GM12864 (cell line): ENCODE data around the gene TPI1.
A peak's percentile ranks its signal among the peaks of the same experiment; 100 is the strongest.

ENCODE experiments used
- DNase-seq: peaks from one replicate; pipeline ENCODE4 v3.0.0-alpha.2; 2011; ENCODE audit warnings: low read depth
- H3K4me3 ChIP-seq: 2 replicates; pipeline ENCODE4 v1.5.1; 2011; ENCODE audit warnings: mild to moderate bottlenecking, low read depth, low read length, control low read depth
- TF ChIP-seq, protein P1 (sequence below): IDR thresholded peaks from 2 replicates; pipeline ENCODE4 v1.5.1; 2011; ENCODE audit warnings: low read depth, mild to moderate bottlenecking, moderate library complexity, low read length, control low read depth, inconsistent platforms; ENCODE audit errors: missing control alignments

TPI1 gene

DNA sequence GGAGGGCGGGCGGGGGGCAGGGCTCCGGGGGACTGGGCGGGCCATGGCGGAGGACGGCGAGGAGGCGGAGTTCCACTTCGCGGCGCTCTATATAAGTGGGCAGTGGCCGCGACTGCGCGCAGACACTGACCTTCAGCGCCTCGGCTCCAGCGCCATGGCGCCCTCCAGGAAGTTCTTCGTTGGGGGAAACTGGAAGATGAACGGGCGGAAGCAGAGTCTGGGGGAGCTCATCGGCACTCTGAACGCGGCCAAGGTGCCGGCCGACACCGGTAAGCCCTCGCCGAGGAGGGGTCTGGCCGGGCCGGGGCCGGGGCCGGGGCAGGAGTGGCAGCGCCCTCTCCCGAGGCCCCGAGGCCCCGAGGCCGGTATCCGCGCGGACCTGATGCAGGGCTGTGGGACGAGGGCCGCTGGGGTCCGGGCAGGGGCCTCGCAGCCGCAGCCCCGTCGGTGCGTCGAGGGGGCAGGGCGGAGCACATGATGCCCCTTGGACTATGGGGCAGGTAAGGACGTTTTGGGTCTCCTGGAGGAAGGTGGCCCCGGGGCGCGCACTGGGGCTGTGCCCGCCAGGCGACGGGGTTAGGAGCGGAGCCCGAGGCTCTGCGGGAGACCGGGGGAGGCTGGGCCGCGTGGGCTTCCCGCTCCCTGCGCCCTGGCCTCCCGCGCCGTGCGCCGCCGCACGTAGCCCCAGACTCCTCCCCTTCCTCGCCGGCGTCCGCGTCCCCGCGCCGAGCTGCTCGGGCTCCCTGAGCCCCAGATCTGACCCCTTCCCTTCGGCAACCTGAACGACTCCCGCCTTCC is at the start of gene TPI1:
TPI1 (plus strand) TSS at position 119 of the 798 bp plus-strand sequence; CDS start at position 155, 36 bp downstream.
- TF ChIP-seq, protein P1, sequence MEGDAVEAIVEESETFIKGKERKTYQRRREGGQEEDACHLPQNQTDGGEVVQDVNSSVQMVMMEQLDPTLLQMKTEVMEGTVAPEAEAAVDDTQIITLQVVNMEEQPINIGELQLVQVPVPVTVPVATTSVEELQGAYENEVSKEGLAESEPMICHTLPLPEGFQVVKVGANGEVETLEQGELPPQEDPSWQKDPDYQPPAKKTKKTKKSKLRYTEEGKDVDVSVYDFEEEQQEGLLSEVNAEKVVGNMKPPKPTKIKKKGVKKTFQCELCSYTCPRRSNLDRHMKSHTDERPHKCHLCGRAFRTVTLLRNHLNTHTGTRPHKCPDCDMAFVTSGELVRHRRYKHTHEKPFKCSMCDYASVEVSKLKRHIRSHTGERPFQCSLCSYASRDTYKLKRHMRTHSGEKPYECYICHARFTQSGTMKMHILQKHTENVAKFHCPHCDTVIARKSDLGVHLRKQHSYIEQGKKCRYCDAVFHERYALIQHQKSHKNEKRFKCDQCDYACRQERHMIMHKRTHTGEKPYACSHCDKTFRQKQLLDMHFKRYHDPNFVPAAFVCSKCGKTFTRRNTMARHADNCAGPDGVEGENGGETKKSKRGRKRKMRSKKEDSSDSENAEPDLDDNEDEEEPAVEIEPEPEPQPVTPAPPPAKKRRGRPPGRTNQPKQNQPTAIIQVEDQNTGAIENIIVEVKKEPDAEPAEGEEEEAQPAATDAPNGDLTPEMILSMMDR = no peak
- peak within 1 kb of the TSS; percentile 74 for H3K4me3 ChIP-seq
- no peak for DNase-seq

DNA sequence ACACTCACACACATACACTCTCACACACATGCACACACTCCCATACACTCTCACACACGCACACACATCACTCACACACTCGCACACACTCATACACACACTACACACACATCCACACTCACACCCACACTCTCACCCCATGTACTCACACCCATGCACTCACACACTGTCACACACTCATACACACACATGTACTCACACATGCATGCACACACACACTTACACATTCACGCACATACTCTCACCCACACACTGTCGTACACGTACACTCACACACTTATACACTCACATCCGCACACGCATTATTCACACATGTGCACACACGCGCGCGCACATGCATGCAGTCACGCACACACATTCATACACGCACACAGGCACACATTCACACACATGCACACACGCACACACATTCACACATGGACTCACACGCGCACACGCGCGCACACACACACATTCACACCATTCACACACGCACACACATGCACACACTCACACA is 49.6 kb upstream of the TPI1 start:
- peak; percentile 12 for DNase-seq
- H3K4me3 ChIP-seq = no peak overlapping the region
- TF ChIP-seq, protein P1 = no peak

DNA sequence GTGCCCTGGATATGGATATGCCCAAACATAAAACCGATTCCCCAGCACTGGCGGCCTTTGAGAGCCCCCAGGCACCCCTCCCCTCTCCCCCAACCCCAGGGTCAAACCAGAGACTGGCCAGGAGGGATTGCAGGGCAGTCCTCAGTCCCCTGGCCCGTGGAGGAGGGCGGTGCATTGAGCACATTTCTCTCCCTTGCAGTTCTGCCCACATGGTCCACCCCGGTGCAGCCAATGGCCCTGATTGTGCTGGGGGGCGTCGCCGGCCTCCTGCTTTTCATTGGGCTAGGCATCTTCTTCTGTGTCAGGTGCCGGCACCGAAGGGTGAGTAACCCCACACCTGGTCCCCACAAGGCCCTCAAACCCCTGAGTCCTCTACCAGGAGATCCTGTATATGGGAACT is 49.1 kb upstream of the TPI1 start:
- H3K4me3 ChIP-seq = no peak overlapping the region
- DNase-seq = no peak

DNA sequence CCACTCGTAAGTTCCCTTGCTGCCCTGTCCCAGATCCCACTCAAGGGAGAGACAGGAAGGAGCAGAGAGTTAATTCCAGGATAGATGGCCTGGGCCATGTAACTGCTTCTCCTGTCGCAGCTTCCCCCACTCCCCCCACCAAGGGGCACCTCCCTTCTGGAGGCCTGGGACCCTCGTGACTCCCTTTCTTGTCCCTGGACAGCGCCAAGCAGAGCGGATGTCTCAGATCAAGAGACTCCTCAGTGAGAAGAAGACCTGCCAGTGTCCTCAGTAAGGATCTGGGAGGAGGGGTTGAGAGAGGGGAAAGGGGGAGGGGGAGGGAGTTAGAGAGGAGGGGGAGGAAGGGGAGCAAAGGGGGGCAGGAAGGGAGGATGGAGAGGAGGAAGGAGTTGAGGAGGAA is 48.7 kb upstream of the TPI1 start:
- H3K4me3 ChIP-seq = no peak overlapping the region
- DNase-seq = no peak
- TF ChIP-seq, protein P1 = no peak

More for the DNA sequence above, 49.1 kb upstream of the TPI1 start:
- TF ChIP-seq, protein P1 = no peak

DNA sequence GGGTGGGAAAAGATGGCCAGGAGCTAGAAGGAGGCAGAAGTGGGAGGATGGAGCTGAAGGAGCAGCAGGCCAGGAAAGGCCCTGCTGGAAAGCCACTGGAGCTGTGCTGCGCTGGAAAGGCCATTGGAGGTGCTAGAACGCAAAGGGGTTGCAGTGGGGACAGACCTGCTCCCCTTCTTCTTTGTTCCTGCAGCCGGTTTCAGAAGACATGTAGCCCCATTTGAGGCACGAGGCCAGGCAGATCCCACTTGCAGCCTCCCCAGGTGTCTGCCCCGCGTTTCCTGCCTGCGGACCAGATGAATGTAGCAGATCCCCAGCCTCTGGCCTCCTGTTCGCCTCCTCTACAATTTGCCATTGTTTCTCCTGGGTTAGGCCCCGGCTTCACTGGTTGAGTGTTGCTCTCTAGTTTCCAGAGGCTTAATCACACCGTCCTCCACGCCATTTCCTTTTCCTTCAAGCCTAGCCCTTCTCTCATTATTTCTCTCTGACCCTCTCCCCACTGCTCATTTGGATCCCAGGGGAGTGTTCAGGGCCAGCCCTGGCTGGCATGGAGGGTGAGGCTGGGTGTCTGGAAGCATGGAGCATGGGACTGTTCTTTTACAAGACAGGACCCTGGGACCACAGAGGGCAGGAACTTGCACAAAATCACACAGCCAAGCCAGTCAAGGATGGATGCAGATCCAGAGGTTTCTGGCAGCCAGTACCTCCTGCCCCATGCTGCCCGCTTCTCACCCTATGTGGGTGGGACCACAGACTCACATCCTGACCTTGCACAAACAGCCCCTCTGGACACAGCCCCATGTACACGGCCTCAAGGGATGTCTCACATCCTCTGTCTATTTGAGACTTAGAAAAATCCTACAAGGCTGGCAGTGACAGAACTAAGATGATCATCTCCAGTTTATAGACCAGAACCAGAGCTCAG is 48.0 kb upstream of the TPI1 start:
- no peak for DNase-seq
- TF ChIP-seq, protein P1 = no peak
- no peak overlapping the region for H3K4me3 ChIP-seq

DNA sequence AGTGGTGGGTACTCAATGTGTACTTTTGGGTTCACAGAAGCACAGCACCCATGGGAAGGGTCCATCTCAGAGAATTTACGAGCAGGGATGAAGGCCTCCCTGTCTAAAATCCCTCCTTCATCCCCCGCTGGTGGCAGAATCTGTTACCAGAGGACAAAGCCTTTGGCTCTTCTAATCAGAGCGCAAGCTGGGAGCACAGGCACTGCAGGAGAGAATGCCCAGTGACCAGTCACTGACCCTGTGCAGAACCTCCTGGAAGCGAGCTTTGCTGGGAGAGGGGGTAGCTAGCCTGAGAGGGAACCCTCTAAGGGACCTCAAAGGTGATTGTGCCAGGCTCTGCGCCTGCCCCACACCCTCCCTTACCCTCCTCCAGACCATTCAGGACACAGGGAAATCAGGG is 47.2 kb upstream of the TPI1 start:
- DNase-seq = no peak
- TF ChIP-seq, protein P1 = no peak
- no peak overlapping the region for H3K4me3 ChIP-seq
